ENCODE measurements around the gene STK11IP. TPM values are rescaled to one million over a fixed set of nuclear protein-coding genes. Genes with fewer than 3 reads are reported as not detected.

The STK11IP gene
- total RNA-seq, 1 donor from 2014 or later, result 34.5 TPM

- Mint-ChIP-seq H3K4me1 (ENCODE audit: low read depth, unreplicated experiment) (no peaks in the 10 kb centered on the region), H3K27ac (ENCODE audit: unreplicated experiment) (no peak overlapping the region), H3K36me3 (ENCODE audit: unreplicated experiment) (peaks cover 10% of the 10 kb centered on the region), H3K4me3 (ENCODE audit: unreplicated experiment) (no peak overlapping the region), H3K27me3 (ENCODE audit: unreplicated experiment) (peaks cover 16% of the 10 kb centered on the region), H3K9me3 (ENCODE audit: unreplicated experiment) (peaks cover 3% of the 10 kb centered on the region)
- TF ChIP-seq CTCF (IDR thresholded peaks at IDR 0.05; ENCODE audit: partially characterized antibody, unreplicated experiment), result no peak
- DNase-seq, result no peak
Observed at GRCh38 chr2:219633276-219634065, 35.8 kb downstream of the STK11IP start.

- TF ChIP-seq CTCF (IDR thresholded peaks at IDR 0.05; ENCODE audit: partially characterized antibody, unreplicated experiment), result no peak
- Mint-ChIP-seq H3K4me3 (ENCODE audit: unreplicated experiment) (no peak overlapping the region), H3K4me1 (ENCODE audit: low read depth, unreplicated experiment) (no peaks in the 10 kb centered on the region), H3K27ac (ENCODE audit: unreplicated experiment) (no peak overlapping the region), H3K9me3 (ENCODE audit: unreplicated experiment) (peaks cover 3% of the 10 kb centered on the region), H3K27me3 (ENCODE audit: unreplicated experiment) (peaks cover 20% of the 10 kb centered on the region), H3K36me3 (ENCODE audit: unreplicated experiment) (peaks cover 10% of the 10 kb centered on the region)
- DNase-seq, result no peak
Observed at GRCh38 chr2:219634171-219634940, 36.7 kb downstream of the STK11IP start.

GRCh38 chr2:219634951-219635751, 37.5 kb downstream of the STK11IP start:
- Mint-ChIP-seq H3K4me1 (ENCODE audit: low read depth, unreplicated experiment) (no peaks in the 10 kb centered on the region), H3K27ac (ENCODE audit: unreplicated experiment) (no peak overlapping the region), H3K36me3 (ENCODE audit: unreplicated experiment) (peaks cover 10% of the 10 kb centered on the region), H3K27me3 (ENCODE audit: unreplicated experiment) (peaks cover 20% of the 10 kb centered on the region), H3K9me3 (ENCODE audit: unreplicated experiment) (peaks cover 3% of the 10 kb centered on the region), H3K4me3 (ENCODE audit: unreplicated experiment) (no peak overlapping the region)
- TF ChIP-seq CTCF (IDR thresholded peaks at IDR 0.05; ENCODE audit: partially characterized antibody, unreplicated experiment), result no peak
- DNase-seq, result no peak

GRCh38 chr2:219636144-219636915, 38.7 kb downstream of the STK11IP start:
- no peak for TF ChIP-seq CTCF (IDR thresholded peaks at IDR 0.05; ENCODE audit: partially characterized antibody, unreplicated experiment)
- DNase-seq, result no peak
- H3K27ac Mint-ChIP-seq (ENCODE audit: unreplicated experiment), result no peak overlapping the region
- H3K4me1 Mint-ChIP-seq (ENCODE audit: low read depth, unreplicated experiment), result no peaks in the 10 kb centered on the region
- H3K27me3 Mint-ChIP-seq (ENCODE audit: unreplicated experiment), result peaks cover 14% of the 10 kb centered on the region
- peaks cover 10% of the 10 kb centered on the region for H3K36me3 Mint-ChIP-seq (ENCODE audit: unreplicated experiment)
- peaks cover 3% of the 10 kb centered on the region for H3K9me3 Mint-ChIP-seq (ENCODE audit: unreplicated experiment)
- no peak overlapping the region for H3K4me3 Mint-ChIP-seq (ENCODE audit: unreplicated experiment)

Data from glutamatergic neuron (in vitro differentiated cells).